D721Med (cell line): ENCODE measurements around the gene ITGA11.

ENCODE experiments used
- DNase-seq: peaks from one replicate; pipeline ENCODE4 v3.0.0; 2011; ENCODE audit warnings: low spot score; ENCODE audit not compliant: insufficient read length
- FAIRE-seq: peaks from 2 replicates; lab custom pipeline; 2011; peaks lifted over from hg19 to GRCh38; lab: Jason Lieb, UNC
- TF ChIP-seq, protein P1 (sequence below): IDR thresholded peaks from 2 replicates; pipeline ENCODE4 v1.5.1; 2012; ENCODE audit warnings: mild to moderate bottlenecking, control low read depth; ENCODE audit not compliant: insufficient read depth; ENCODE audit errors: missing control alignments

The ITGA11 gene

GRCh38 chr15:68356778-68357177, 75.2 kb downstream of the ITGA11 start:
- no peak for DNase-seq
- TF ChIP-seq, protein P1, sequence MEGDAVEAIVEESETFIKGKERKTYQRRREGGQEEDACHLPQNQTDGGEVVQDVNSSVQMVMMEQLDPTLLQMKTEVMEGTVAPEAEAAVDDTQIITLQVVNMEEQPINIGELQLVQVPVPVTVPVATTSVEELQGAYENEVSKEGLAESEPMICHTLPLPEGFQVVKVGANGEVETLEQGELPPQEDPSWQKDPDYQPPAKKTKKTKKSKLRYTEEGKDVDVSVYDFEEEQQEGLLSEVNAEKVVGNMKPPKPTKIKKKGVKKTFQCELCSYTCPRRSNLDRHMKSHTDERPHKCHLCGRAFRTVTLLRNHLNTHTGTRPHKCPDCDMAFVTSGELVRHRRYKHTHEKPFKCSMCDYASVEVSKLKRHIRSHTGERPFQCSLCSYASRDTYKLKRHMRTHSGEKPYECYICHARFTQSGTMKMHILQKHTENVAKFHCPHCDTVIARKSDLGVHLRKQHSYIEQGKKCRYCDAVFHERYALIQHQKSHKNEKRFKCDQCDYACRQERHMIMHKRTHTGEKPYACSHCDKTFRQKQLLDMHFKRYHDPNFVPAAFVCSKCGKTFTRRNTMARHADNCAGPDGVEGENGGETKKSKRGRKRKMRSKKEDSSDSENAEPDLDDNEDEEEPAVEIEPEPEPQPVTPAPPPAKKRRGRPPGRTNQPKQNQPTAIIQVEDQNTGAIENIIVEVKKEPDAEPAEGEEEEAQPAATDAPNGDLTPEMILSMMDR, result no peak
- FAIRE-seq, result no peak

DNA sequence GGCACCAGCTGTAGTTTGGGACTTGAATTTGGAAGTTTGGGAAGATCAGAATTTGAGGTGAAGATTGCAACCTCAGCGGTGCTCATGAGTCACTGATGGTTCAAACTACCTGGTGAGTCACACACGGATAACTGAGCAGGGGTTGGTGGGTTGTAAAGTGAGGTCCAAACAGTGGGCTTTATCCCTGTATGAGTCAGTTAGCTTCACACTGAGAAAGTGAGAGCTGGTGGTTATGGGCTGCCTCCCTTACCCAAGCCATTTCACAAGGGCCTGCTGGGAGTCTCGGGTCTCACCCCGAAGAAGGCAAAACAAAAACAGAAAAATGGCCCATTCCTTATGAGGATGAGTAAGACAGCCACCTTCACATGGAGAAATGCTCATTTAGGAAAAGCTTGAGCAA, 77.0 kb downstream of the ITGA11 start:
- TF ChIP-seq, protein P1, result no peak
- DNase-seq, result no peak
- FAIRE-seq, result no peak

DNA sequence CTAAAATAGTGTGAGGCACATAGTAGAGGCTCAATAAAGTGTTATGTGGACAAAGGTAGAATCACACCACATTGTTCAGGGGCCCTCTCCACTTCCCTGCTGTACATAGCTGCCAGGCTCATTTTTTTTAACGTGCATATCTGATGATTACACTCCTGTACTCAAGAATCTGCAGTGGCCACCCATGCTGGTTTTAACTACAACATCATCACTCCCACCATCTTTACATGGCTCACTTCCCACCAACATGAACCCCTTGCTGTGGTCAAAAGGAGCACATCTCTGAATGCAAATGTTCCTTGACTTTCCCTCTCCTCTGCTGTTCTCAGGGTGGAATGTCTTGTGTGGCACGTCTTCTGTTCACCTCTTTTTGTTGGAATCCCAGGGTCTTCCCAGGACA, 77.7 kb downstream of the ITGA11 start:
- no peak for FAIRE-seq
- no peak for DNase-seq
- TF ChIP-seq, protein P1, result no peak

GRCh38 chr15:68353421-68354135, 78.4 kb downstream of the ITGA11 start:
- TF ChIP-seq, protein P1, result no peak
- FAIRE-seq (no peak), DNase-seq (no peak)

DNA sequence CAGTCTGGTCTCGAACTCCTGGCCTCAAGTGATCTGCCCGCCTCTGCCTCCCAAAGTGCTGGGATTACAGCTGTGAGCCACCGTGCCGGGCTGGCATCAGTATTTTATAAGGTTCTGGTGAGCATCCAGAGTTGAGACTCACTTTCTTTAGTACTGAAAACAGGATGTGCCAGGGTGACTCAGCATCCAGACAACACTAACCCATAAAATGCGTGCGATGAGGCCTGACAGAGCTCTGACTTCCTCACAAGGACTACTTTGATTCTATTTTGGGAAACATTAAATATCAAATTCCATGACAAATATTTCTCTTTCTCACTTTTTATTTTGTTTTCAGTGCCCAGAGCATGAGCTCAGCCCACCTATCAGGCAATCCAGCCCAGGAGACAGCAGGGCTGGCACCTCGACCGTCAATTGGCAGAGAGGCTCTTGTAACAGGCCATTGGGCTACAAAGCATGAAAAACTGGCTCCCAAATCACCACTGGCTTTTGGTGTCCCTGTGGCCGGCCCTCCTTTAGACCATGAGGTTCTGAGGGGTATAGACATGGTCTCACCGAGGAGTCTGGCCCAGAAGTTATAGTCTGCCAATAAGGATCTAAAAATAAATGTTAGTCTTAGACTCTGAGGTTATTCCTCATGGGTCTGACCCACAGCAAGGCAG, 79.4 kb downstream of the ITGA11 start:
- no peak for DNase-seq
- TF ChIP-seq, protein P1, result no peak
- no peak for FAIRE-seq

DNA sequence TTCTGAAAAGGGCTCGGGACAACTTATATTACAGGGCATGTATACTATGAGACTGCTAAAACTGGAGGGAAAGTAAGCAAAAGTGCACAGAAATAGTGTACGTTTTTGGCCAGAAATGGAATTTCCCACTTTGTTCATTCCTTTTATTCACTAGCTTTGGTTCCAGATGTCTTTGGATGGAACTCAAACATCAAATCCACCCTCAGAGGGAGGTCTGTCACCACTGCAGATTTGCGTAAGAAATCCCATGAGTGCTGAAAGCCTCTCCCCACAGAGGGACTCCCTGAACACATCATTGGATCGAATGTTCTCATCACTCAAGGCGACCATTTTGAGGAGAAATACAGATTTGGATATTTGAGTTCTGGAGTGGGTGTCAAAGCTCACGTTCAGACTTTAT, 82.8 kb downstream of the ITGA11 start:
- no peak for FAIRE-seq
- DNase-seq, result no peak
- TF ChIP-seq, protein P1, result no peak

- DNase-seq (no peak), FAIRE-seq (no peak)
- TF ChIP-seq, protein P1, result no peak
Measured at GRCh38 chr15:68348606-68349005, 83.4 kb downstream of the ITGA11 start.
